SK-N-SH treated with all-trans-retinoic acid at 6 μM for 48 hours (cell line): ENCODE measurements around the gene LRRC55.

Experiments used
- ATAC-seq: fragments of 200-7000 bp; cut with Tn5 transposase; 3 replicates; pipeline ENCODE4 v1.9.1; 2020; ENCODE audit warnings: mild to moderate bottlenecking, moderate library complexity
- ARNTL ChIP-seq: fragments of 450-650 bp; formaldehyde crosslinking; IDR thresholded peaks from 2 replicates; pipeline ENCODE4 v1.5.0; 2020; ENCODE audit warnings: low read depth, mild to moderate bottlenecking, moderate library complexity, borderline replicate concordance
- BACH2 ChIP-seq: fragments of 250-450 bp; sonication (Bioruptor Pico); IDR thresholded peaks from 2 replicates; pipeline ENCODE4 v1.9.0; 2021; ENCODE audit warnings: mild to moderate bottlenecking, borderline replicate concordance
- CSDC2 ChIP-seq: fragments of 250-450 bp; sonication (Bioruptor Pico); IDR thresholded peaks from 2 replicates; pipeline ENCODE4 v1.5.0; 2020; ENCODE audit warnings: mild to moderate bottlenecking, moderate library complexity
- ESRRG ChIP-seq: fragments of 250-450 bp; sonication (Bioruptor Pico); IDR thresholded peaks from 2 replicates; pipeline ENCODE4 v1.6.1; 2021; ENCODE audit warnings: mild to moderate bottlenecking
- GLIS3 ChIP-seq: fragments of 250-450 bp; sonication (Bioruptor Pico); IDR thresholded peaks from 2 replicates; pipeline ENCODE4 v1.5.0; 2020; ENCODE audit warnings: mild to moderate bottlenecking, moderate library complexity
- ISL1 ChIP-seq: fragments of 250-450 bp; sonication (Bioruptor Pico); IDR thresholded peaks from 2 replicates; pipeline ENCODE4 v2.1.2; 2022; ENCODE audit warnings: mild to moderate bottlenecking, moderate library complexity
- OSR1 ChIP-seq: fragments of 250-450 bp; sonication (Bioruptor Pico); IDR thresholded peaks from 2 replicates; pipeline ENCODE4 v1.8.0; 2022; ENCODE audit warnings: moderate library complexity, mild to moderate bottlenecking, inconsistent platforms
- PPARA ChIP-seq: fragments of 250-450 bp; sonication (Bioruptor Pico); IDR thresholded peaks from 2 replicates; pipeline ENCODE4 v1.5.0; 2020; ENCODE audit warnings: mild to moderate bottlenecking, borderline replicate concordance
- RARB ChIP-seq: fragments of 250-450 bp; sonication (Bioruptor Pico); IDR thresholded peaks from 2 replicates; pipeline ENCODE4 v1.8.0; 2021; ENCODE audit warnings: mild to moderate bottlenecking, moderate library complexity
- SNAI2 ChIP-seq: fragments of 250-450 bp; sonication (Bioruptor Pico); IDR thresholded peaks from 2 replicates; pipeline ENCODE4 v1.5.0; 2020; ENCODE audit warnings: mild to moderate bottlenecking, moderate library complexity
- TCF4 ChIP-seq: fragments of 250-450 bp; sonication (Bioruptor Pico); IDR thresholded peaks from 2 replicates; pipeline ENCODE4 v1.8.0; 2021; ENCODE audit warnings: mild to moderate bottlenecking, moderate library complexity, borderline replicate concordance
- TOX ChIP-seq: fragments of 250-450 bp; sonication (Bioruptor Pico); IDR thresholded peaks from 2 replicates; pipeline ENCODE4 v1.8.0; 2021; ENCODE audit warnings: mild to moderate bottlenecking, moderate library complexity, borderline replicate concordance
- ZC3H10 ChIP-seq: fragments of 250-450 bp; sonication (Bioruptor Pico); IDR thresholded peaks from 2 replicates; pipeline ENCODE4 v1.5.1; 2021; ENCODE audit warnings: mild to moderate bottlenecking, moderate library complexity
- ZFP3 ChIP-seq: fragments of 250-450 bp; sonication (Bioruptor Pico); IDR thresholded peaks from 2 replicates; pipeline ENCODE4 v1.5.0; 2020; ENCODE audit warnings: mild to moderate bottlenecking, moderate library complexity
- ZFP30 ChIP-seq: fragments of 450-650 bp; formaldehyde crosslinking; IDR thresholded peaks from 2 replicates; pipeline ENCODE4 v1.5.0; 2022; ENCODE audit warnings: mild to moderate bottlenecking, moderate library complexity
- ZNF565 ChIP-seq: fragments of 450-650 bp; formaldehyde crosslinking; conservative IDR thresholded peaks from 2 replicates; pipeline ENCODE4 v1.5.0; 2020; ENCODE audit warnings: low read depth, mild to moderate bottlenecking, moderate library complexity
- ZNF70 ChIP-seq: fragments of 450-650 bp; formaldehyde crosslinking; IDR thresholded peaks from 2 replicates; pipeline ENCODE4 v1.5.0; 2020; ENCODE audit warnings: mild to moderate bottlenecking, moderate library complexity
- ZNF8 ChIP-seq: fragments of 450-650 bp; formaldehyde crosslinking; IDR thresholded peaks from 2 replicates; pipeline ENCODE4 v1.5.0; 2020; ENCODE audit warnings: mild to moderate bottlenecking, moderate library complexity
- TF ChIP-seq, protein P1 (sequence below): fragments of 250-450 bp; sonication (Bioruptor Pico); IDR thresholded peaks from 2 replicates; pipeline ENCODE4 v1.8.0; 2020; ENCODE audit warnings: mild to moderate bottlenecking, moderate library complexity, borderline replicate concordance
- TF ChIP-seq, protein P2 (sequence below): fragments of 250-450 bp; sonication (Bioruptor Pico); IDR thresholded peaks from 2 replicates; pipeline ENCODE4 v1.5.1; 2021; ENCODE audit warnings: mild to moderate bottlenecking, moderate library complexity
- TF ChIP-seq, protein P3 (sequence below): fragments of 250-450 bp; sonication (Bioruptor Pico); IDR thresholded peaks from 2 replicates; pipeline ENCODE4 v1.8.0; 2021; ENCODE audit warnings: low read depth, mild to moderate bottlenecking, moderate library complexity, borderline replicate concordance
- TF ChIP-seq, protein P4 (sequence below): fragments of 250-450 bp; sonication (Bioruptor Pico); IDR thresholded peaks from 2 replicates; pipeline ENCODE4 v1.5.1; 2020; ENCODE audit warnings: low read depth, mild to moderate bottlenecking, moderate library complexity

The LRRC55 gene

DNA sequence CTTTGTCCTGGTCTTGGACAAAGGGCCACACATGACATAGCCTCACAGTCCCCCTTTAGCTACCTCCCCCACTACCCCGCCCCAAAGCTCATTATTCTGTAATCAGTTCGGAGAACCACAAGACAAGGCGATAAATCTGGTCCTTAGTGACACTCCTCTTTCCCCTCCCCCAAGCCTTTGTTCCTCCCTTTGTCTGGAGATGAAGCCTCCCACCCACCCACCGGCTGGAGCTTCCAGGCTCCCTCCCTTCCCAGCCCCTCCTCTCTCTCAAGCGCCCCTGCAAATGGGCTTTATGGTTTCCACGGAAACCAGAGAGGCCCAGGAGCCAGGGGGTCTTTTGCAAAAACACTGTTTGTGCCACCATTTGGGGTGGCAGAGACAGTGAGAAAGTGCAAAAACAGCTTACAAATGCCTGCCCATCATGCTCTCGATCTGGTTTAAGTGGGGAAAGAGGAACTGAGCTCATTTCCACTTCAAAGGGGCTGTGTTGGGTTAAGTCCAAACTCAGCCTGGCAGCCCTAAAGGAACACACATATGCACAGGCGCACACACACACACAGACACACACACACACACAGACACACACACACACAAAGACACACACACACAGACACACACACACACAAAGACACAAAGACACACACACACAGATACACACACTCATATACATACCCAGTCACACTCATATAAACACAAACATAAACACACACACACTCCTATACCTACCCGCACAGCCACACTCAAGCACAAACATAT is 31.8 kb downstream of the LRRC55 start (continued):
- TF ChIP-seq, protein P1, sequence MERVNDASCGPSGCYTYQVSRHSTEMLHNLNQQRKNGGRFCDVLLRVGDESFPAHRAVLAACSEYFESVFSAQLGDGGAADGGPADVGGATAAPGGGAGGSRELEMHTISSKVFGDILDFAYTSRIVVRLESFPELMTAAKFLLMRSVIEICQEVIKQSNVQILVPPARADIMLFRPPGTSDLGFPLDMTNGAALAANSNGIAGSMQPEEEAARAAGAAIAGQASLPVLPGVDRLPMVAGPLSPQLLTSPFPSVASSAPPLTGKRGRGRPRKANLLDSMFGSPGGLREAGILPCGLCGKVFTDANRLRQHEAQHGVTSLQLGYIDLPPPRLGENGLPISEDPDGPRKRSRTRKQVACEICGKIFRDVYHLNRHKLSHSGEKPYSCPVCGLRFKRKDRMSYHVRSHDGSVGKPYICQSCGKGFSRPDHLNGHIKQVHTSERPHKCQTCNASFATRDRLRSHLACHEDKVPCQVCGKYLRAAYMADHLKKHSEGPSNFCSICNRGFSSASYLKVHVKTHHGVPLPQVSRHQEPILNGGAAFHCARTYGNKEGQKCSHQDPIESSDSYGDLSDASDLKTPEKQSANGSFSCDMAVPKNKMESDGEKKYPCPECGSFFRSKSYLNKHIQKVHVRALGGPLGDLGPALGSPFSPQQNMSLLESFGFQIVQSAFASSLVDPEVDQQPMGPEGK (CRISPR knock-in tag) = no peak
- TF ChIP-seq CSDC2 (CRISPR knock-in tag) = no peak
- TF ChIP-seq, protein P2, sequence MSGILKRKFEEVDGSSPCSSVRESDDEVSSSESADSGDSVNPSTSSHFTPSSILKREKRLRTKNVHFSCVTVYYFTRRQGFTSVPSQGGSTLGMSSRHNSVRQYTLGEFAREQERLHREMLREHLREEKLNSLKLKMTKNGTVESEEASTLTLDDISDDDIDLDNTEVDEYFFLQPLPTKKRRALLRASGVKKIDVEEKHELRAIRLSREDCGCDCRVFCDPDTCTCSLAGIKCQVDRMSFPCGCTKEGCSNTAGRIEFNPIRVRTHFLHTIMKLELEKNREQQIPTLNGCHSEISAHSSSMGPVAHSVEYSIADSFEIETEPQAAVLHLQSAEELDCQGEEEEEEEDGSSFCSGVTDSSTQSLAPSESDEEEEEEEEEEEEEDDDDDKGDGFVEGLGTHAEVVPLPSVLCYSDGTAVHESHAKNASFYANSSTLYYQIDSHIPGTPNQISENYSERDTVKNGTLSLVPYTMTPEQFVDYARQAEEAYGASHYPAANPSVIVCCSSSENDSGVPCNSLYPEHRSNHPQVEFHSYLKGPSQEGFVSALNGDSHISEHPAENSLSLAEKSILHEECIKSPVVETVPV (CRISPR knock-in tag) = no peak
- no peak for TF ChIP-seq ISL1 (CRISPR knock-in tag)

DNA sequence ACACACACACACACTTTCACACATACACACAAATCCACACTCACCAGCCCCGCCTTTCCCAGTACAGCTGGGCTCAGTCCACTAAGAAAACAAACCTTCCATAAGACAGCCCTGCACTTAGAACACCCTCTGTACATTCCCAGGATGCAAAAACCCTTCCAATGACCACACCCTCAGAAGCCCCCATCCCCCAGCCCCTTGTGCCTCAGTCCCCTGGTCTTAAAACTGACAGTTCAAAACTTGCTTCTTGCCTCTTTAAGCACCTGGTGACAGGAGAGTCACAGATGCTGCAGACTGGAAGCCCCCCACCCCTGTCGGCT is 32.3 kb downstream of the LRRC55 start:
- TF ChIP-seq TCF4 (CRISPR knock-in tag) (no peak), TOX (CRISPR knock-in tag) (no peak), OSR1 (CRISPR knock-in tag) (no peak), ZNF565 (CRISPR knock-in tag) (no peak), CSDC2 (CRISPR knock-in tag) (no peak), RARB (no peak), ARNTL (no peak), ESRRG (CRISPR knock-in tag) (no peak), ISL1 (CRISPR knock-in tag) (no peak), PPARA (CRISPR knock-in tag) (no peak), ZC3H10 (no peak), ZNF70 (CRISPR knock-in tag) (no peak), BACH2 (CRISPR knock-in tag) (no peak), GLIS3 (no peak), ZNF8 (CRISPR knock-in tag) (no peak)
- TF ChIP-seq, protein P1 (CRISPR knock-in tag) = no peak
- TF ChIP-seq, protein P2 (CRISPR knock-in tag) = no peak
- ATAC-seq = no peak

DNA sequence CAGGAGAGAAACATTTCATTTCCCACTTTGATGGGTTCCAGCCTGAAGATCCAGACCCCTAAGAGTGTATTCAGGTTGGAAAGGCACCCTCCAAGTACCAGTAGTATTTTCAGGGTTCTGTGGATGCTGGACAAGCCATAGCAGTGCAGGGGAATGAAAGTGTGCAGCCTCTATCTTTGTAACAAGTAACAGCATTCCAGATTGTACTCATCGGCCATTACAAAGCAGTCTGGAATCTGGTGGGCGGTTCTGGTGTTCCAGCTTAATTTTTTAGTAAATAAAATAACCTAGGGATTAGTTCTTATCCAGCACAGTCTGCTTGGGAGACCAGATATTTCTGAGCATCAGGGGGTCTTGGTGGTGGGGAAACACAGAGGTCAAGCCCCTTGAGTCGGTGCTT is 32.7 kb downstream of the LRRC55 start:
- peak; percentile 87 for ATAC-seq
- TF ChIP-seq, protein P2 (CRISPR knock-in tag) = no peak
- no peak for TF ChIP-seq ISL1 (CRISPR knock-in tag)
- TF ChIP-seq, protein P3, sequence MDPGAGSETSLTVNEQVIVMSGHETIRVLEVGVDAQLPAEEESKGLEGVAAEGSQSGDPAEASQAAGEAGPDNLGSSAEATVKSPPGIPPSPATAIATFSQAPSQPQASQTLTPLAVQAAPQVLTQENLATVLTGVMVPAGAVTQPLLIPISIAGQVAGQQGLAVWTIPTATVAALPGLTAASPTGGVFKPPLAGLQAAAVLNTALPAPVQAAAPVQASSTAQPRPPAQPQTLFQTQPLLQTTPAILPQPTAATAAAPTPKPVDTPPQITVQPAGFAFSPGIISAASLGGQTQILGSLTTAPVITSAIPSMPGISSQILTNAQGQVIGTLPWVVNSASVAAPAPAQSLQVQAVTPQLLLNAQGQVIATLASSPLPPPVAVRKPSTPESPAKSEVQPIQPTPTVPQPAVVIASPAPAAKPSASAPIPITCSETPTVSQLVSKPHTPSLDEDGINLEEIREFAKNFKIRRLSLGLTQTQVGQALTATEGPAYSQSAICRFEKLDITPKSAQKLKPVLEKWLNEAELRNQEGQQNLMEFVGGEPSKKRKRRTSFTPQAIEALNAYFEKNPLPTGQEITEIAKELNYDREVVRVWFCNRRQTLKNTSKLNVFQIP (CRISPR knock-in tag) = no peak
- TF ChIP-seq OSR1 (CRISPR knock-in tag) = no peak
- TF ChIP-seq PPARA (CRISPR knock-in tag) = no peak
- TF ChIP-seq BACH2 (CRISPR knock-in tag) = no peak
- TF ChIP-seq ZFP30 (CRISPR knock-in tag) = no peak
- TF ChIP-seq, protein P4, sequence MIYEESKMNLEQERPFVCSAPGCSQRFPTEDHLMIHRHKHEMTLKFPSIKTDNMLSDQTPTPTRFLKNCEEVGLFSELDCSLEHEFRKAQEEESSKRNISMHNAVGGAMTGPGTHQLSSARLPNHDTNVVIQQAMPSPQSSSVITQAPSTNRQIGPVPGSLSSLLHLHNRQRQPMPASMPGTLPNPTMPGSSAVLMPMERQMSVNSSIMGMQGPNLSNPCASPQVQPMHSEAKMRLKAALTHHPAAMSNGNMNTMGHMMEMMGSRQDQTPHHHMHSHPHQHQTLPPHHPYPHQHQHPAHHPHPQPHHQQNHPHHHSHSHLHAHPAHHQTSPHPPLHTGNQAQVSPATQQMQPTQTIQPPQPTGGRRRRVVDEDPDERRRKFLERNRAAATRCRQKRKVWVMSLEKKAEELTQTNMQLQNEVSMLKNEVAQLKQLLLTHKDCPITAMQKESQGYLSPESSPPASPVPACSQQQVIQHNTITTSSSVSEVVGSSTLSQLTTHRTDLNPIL (CRISPR knock-in tag) = no peak
- TF ChIP-seq TOX (CRISPR knock-in tag) = no peak
- no peak for TF ChIP-seq ZFP3 (CRISPR knock-in tag)
- no peak for TF ChIP-seq CSDC2 (CRISPR knock-in tag)
- no peak for TF ChIP-seq GLIS3
- no peak for TF ChIP-seq ESRRG (CRISPR knock-in tag)
- TF ChIP-seq RARB = no peak
- TF ChIP-seq, protein P1 (CRISPR knock-in tag) = no peak
- TF ChIP-seq SNAI2 = no peak
- no peak for TF ChIP-seq ZNF70 (CRISPR knock-in tag)
